NCI-H82 treated with DMSO at 0.1 percent for 48 hours (cell line): Measurements from ENCODE around the gene UFM1.
"Not testable (repeated sequence)": the region's sequence is repeated elsewhere in the genome, so short reads cannot be mapped to it uniquely, and the experiment has no call there.

Experiments
- DNase-seq: peaks from one replicate; lab custom pipeline; 2025; ENCODE audit not compliant: unreplicated experiment; lab: John Stamatoyannopoulos, UW

Gene UFM1

GRCh38 chr13:38349390-38350113 is at the start of gene UFM1:
Gene UFM1, plus strand, starts transcription at chr13:38349851. Its CDS starts 69 bp downstream, at chr13:38349920.
- peak; percentile 96 for DNase-seq

GRCh38 chr13:38301236-38301635 is 48.4 kb upstream of the UFM1 start:
- DNase-seq = no peak

- no peak for DNase-seq
Measured at GRCh38 chr13:38303816-38304320, 45.8 kb upstream of the UFM1 start.

- DNase-seq = no peak
Measured at GRCh38 chr13:38308736-38309135, 40.9 kb upstream of the UFM1 start.

GRCh38 chr13:38309397-38309796 is 40.3 kb upstream of the UFM1 start:
- DNase-seq = no peak

- DNase-seq = not testable (repeated sequence)
Measured at GRCh38 chr13:38311175-38311574, 38.5 kb upstream of the UFM1 start.

GRCh38 chr13:38316129-38316528 is 33.5 kb upstream of the UFM1 start:
- DNase-seq = no peak

GRCh38 chr13:38321654-38322053 is 28.0 kb upstream of the UFM1 start:
- no peak for DNase-seq

- no peak for DNase-seq
Measured at GRCh38 chr13:38325426-38325825, 24.2 kb upstream of the UFM1 start.

GRCh38 chr13:38328699-38329098 is 21.0 kb upstream of the UFM1 start:
- DNase-seq = no peak

GRCh38 chr13:38334845-38335244 is 14.8 kb upstream of the UFM1 start:
- DNase-seq = no peak

- no peak for DNase-seq
Measured at GRCh38 chr13:38338089-38338488, 11.6 kb upstream of the UFM1 start.

GRCh38 chr13:38340624-38341023 is 9.0 kb upstream of the UFM1 start:
- DNase-seq = no peak

- DNase-seq = no peak
Measured at GRCh38 chr13:38341149-38341692, 8.4 kb upstream of the UFM1 start.

GRCh38 chr13:38346764-38347163 is 2.9 kb upstream of the UFM1 start:
- DNase-seq = no peak

- peak; percentile 27 for DNase-seq
Measured at GRCh38 chr13:38348861-38349389, 726 bp upstream of the UFM1 start.

- DNase-seq = no peak
Measured at GRCh38 chr13:38350114-38350617, 515 bp downstream of the UFM1 start.

GRCh38 chr13:38355595-38356119 is 6.0 kb downstream of the UFM1 start:
- no peak for DNase-seq

- DNase-seq = no peak
Measured at GRCh38 chr13:38358684-38359083, 9.0 kb downstream of the UFM1 start.

- no peak for DNase-seq
Measured at GRCh38 chr13:38361542-38362262, 12.1 kb downstream of the UFM1 start.

GRCh38 chr13:38363219-38363618 is 13.6 kb downstream of the UFM1 start:
- no peak for DNase-seq
